Activated CD8-positive, alpha-beta memory T cell treated with anti-CD3 and anti-CD28 coated beads, Interleukin-2, amount 50 U/mL, for 48 hours (primary cell): Measurements from ENCODE around the gene RUSF1.
A peak's percentile ranks its signal among the peaks of the same experiment; 100 is the strongest.

Source experiments
- DNase-seq: peaks from one replicate; pipeline ENCODE4 v3.0.0-alpha.2; 2020

Gene RUSF1

GRCh38 chr16:31467151-31467773 lies 40.9 kb downstream of the RUSF1 start:
- no peak for DNase-seq

DNA sequence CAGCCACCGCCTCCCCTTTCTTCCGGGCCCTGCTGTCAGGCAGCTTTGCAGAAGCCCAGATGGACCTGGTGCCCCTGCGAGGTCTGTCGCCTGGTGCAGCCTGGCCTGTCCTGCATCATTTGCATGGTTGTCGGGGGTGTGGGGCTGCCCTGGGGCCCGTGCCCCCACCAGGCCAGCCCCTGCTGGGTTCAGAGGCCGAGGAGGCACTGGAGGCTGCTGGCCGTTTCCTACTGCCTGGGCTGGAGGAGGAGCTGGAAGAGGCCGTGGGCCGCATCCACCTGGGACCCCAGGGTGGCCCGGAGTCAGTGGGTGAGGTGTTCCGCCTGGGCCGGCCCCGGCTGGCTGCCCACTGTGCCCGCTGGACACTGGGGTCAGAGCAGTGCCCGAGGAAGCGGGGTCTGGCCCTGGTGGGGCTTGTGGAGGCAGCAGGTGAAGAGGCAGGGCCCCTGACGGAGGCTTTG lies 41.8 kb downstream of the RUSF1 start:
- DNase-seq = no peak

DNA sequence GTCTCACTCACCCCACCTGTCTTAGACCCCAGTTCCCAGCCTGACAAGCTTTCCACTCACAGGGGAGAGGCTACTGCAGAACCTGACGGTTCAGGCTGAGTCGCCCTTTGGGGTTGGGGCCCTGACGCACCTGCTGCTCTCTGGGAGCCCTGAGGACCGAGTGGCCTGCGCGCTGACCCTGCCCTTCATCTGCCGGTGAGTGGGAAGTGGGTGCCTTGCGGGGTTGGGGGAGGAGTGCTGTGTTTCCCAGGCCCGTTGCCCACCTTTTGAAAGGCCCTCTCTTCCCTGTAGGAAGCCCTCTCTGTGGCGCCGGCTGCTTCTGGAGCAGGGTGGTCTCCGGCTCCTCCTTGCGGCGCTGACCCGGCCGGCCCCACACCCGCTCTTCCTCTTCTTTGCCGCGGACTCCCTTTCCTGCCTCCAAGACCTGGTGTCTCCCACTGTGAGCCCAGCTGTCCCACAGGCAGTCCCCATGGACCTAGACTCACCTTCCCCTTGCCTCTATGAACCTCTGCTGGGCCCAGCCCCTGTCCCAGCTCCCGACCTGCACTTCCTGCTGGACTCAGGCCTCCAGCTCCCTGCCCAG lies 42.3 kb downstream of the RUSF1 start:
- no peak for DNase-seq

DNA sequence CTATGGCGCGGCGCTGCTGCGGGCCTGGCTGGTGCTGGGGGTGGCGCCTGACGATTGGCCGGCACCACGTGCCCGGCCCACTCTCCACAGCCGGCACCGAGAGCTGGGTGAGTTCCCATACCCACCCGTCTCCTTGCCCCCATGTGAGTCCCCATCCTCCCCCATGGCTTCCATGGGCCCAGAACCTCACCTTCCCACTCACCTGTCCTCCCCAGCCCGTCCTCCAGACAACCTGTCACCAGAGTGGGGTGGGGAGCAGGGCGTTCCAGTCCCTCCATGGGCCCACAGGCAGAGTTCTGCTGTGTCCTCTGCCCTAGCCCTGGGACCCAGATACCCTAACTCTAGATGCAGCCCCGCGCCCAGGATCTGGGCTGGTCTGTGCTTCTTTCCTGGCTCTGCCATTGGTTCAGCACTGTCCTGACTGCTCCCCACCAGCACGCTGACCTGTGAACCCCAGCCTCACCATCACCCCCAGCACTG lies 43.4 kb downstream of the RUSF1 start:
- no peak for DNase-seq

GRCh38 chr16:31464348-31464769 lies 43.8 kb downstream of the RUSF1 start:
- DNase-seq = no peak

- no peak for DNase-seq
These were observed 46.0 kb downstream of the RUSF1 start for GRCh38 chr16:31461921-31462804.

DNA sequence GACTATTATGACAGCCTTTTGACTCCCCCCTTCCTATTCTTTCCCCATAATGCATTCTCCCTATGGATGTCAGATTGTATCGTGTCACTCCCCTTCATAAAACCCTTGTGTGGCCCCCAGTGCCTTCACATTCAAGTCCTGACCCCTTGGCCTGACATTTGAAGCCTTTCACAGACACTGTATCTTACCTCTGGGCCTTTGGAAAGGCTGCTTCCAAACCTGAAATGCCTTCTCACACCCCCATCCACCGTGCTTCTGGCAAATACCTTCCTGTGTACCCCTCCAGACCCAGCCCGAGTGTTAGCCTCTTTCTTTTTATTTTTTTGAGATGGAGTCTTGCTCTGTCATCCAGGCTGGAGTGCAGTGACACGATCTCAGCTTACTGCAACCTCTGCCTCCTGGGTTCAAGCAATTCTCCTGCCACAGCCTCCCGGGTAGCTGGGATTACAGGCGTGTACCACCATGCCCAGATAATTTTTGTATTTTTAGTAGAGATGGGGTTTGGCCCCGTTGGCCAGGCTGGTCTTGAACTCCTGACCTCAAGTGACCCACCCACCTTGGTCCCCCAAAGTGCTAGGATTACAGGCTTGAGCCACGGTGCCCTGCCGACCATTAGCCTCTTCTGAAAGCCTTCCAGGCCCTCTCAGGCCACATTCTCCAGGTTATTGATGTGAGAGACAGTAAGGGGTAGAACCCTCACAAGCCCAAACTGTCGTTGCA lies 46.8 kb downstream of the RUSF1 start:
- DNase-seq = no peak

- DNase-seq = no peak
These were observed 47.6 kb downstream of the RUSF1 start for GRCh38 chr16:31460582-31461002.

- peak; percentile 100 for DNase-seq
These were observed 48.3 kb downstream of the RUSF1 start for GRCh38 chr16:31459687-31460581.

- peak; percentile 96 for DNase-seq
These were observed 49.1 kb downstream of the RUSF1 start, which contains the start of gene ARMC5 for GRCh38 chr16:31458844-31459686. TSS of gene ARMC5 (plus strand) at chr16:31459501. CDS start at chr16:31459525, 24 bp downstream.

- peak; percentile 79 for DNase-seq
These were observed 49.9 kb downstream of the RUSF1 start for GRCh38 chr16:31458073-31458843.

GRCh38 chr16:31456988-31457360 lies 51.2 kb downstream of the RUSF1 start:
- no peak for DNase-seq

GRCh38 chr16:31455601-31456314 lies 52.4 kb downstream of the RUSF1 start:
- no peak for DNase-seq

GRCh38 chr16:31453255-31454204 lies 54.7 kb downstream of the RUSF1 start:
- no peak for DNase-seq

DNA sequence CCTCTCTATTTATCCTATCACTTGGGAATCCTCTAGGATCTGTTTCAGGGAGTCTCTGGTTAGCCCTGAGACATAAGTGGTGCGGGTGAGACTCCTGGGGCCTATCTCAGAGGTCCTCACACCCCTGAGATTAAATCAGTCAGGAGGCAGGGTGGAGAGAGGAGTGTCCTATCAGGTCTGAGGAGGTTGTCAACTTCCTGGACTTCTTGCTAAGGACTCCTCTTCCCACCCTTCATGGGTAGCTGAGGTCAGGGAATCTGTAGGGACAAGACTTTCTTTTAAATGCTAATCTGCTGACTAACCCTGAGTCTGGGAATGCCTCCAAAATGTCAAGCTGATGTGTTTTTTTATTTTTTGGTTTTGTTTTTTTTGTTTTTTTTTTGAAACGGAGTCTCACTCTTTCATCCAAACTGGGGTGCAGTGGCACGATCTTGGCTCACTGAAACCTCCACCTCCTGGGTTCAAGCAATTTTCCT lies 55.5 kb downstream of the RUSF1 start:
- DNase-seq = no peak

DNA sequence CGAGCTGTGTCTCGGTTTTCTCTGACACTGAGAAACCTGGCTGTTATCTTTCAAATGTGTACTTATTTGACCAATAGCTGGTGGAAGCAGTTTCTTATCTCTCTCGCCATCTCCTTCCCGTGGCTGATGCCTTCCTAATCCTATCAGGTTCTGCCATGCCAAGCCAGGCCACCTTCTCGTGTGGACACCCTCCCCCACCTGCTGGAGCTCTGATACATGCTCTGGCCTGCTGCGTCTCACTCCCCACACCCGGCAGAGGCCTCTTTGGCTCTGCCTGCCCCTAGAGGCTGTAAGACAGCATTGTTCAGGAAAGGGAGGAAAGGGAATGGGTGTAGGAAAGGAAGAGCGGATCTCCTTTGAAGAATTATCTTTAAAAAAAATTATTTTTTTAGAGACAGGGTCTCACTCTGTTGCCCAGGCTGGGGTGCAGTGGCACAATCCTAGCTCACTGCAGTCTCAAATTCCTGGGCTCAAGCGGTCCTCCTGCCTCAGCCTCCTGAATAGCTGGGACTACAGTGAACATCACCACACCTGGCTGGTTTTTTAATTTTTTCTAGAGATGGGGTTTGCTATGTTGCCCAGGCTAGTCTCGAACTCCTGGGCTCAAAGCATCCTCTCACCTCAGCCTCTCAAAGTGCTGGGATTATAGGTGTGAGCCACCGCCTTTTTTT lies 56.4 kb downstream of the RUSF1 start:
- DNase-seq = no peak

GRCh38 chr16:31451201-31451600 lies 57.0 kb downstream of the RUSF1 start:
- DNase-seq = no peak
